ENCODE data around the gene FOXP1.

The FOXP1 gene

GRCh38 chr3:71226565-71227269 lies 356.8 kb downstream of the FOXP1 start:
- DNase-seq, result peak; percentile 31

DNA sequence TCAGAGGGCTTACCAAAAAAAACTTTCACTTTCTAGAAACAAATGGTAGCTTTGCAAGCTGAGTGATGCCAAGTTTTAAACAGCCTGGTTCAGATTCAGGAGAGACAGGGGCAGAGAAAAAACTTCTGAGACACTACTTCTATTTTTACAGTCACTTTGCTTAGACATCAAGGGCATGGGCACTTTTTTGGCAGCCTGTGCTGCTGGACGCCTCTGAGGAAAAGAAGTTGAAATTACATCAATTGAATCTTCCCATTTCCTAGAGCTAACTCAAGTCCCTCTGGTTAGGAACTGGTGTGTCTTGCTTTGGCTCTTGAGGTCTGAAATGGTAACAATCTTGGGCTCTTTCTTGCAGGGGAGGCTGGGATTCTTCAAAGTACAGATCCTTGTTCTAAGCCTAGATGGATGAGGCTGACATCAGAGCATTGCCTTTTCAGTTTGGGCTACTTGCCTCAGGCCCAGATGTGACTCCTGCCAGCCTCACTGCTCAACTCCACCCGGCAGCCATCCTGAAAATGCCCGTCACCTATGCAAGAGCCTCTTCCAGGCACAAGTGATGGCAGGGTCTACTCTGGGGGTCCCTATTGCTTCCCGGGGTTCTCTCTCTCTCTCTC lies 357.5 kb downstream of the FOXP1 start:
- DNase-seq, result no peak

DNA sequence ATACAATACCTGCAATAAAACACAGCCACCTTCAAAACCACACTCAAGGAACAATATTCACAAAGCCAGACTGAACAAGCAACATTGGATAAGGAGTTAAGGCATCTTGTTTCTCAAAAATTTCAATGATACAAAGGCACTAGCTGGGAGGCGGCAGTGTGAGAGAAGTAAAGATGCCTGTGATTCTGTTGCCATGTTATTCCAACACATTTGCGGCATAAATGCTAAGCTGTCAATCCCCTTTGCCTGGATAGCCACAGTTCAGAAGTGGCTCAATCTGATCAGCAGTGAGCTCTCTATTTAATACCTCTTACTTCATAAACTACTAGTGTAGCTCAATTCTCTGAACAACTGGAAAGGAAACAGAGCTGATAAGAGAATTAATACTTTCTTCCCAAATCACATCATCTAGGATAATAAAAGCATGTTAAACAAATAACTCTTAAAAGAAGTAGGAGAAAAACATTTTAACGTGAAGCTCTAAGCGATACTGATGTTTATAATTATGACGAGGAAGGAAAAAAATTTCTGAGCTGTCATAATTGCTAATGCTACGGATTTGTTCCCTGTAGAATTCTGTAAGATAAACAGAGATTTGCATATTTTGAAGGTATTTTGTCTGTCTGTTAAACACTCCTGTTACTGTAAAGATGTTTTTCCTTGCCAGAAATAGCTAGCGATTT lies 358.4 kb downstream of the FOXP1 start:
- no peak for DNase-seq

DNA sequence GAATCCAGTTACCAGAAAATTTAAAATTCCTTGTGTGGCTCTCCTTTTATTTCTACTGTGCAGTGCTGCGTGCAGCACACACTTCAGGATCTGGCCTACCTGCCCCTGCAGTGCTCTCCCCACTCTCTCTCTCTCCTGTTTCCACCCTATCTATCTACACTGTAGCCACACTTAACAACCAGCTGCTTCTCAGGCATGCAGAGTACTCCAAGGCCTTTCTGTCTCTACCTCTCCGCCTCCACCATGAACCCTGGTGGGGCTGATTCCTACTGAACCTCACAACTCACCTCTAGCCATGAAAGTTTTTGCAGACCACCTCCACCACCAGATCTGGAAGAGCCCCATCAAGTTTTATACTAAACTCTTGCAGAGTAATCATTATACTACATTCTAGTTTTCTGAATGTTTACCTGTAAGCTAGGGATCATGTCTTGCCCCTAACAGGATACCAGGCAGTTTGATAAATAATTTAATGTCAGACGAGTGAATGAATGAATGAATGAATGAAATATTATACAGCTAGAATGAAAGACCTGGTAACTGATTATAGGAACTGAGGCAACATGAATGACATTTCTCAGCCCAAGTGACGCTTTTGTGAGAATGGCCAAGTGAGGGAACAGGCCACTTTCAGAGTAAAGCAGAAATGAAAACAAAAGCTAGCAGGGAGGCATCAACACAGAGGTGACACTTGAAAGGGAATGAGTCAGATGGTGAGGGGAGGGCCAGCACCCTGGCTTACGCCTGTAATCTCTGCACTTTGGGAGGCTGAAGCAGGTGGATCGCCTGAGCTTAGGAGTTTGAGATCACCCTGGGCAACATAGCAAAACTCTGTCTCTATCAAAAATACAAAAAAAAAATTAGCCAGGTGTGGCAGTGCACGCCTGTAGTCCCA lies 363.5 kb downstream of the FOXP1 start:
- DNase-seq, result no peak

- DNase-seq, result no peak
Observed at GRCh38 chr3:71218508-71218907, 365.0 kb downstream of the FOXP1 start.

DNA sequence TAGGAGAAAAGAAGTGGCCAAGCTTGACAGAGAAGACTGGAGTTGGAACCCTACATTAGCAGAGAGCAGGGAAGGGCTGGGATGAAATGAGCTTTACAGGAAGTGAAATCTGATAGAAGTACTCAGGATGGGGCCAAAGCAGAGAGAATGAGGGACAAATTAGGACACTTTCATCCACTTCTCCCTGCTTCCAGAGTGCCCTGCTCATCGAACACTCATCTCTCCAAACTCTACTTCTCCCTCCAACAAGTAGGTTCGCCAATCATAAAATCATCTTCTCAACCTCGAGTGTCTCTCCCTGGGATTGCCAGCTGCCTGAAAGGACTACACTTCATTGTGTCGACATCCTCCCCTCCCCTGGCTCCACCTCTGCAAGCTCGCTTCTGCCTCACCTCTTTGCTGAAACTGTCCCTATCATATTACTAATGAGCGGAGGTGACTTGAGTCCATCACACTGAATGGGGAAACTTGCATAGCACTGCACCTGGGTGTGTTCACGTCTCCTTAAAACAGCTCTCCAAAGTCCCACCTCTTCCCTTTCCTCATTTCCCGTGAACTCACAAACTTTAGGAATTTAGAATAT lies 365.8 kb downstream of the FOXP1 start:
- no peak for DNase-seq

DNA sequence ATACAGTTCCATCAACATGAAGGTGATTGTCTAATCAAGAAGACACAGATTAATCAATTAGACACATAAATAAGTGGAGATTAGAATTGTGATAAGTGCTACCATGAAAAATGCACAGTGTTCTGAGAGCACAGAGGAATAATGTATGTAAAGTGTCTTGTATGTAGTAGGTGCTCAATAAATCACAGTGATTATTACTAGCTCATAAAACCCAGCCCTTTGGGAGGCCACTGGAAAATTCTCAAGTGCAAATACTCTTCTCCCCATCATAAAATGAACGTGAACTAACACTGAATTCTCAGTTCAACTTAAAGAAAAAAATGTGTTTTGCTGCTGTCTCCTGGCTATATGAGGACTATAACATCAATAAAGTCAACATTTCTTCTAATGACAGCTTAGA lies 368.2 kb downstream of the FOXP1 start:
- DNase-seq, result no peak

DNA sequence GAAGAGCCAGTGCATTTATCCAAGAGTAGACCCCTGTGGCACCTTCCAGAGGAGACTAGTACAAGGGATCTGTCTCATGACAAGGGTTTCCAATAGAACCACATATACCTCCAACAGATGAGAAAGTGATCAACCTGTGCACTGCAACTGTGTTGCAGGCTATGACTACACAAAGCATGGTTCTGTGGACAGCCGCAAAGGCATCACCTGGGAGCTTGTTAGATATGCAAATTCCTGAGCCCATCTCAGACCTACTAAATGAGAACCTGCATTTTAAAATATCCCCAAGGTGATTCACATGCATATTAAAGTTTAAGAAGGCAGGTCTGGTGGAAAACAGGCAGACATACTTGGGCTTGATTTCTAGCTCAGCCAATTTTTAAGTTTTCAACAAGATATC lies 368.7 kb downstream of the FOXP1 start:
- DNase-seq, result no peak

GRCh38 chr3:71214016-71214415 lies 369.5 kb downstream of the FOXP1 start:
- DNase-seq, result no peak

- DNase-seq, result no peak
Observed at GRCh38 chr3:71211083-71211482, 372.4 kb downstream of the FOXP1 start.

- DNase-seq, result no peak
Observed at GRCh38 chr3:71210257-71211007, 373.1 kb downstream of the FOXP1 start.

DNA sequence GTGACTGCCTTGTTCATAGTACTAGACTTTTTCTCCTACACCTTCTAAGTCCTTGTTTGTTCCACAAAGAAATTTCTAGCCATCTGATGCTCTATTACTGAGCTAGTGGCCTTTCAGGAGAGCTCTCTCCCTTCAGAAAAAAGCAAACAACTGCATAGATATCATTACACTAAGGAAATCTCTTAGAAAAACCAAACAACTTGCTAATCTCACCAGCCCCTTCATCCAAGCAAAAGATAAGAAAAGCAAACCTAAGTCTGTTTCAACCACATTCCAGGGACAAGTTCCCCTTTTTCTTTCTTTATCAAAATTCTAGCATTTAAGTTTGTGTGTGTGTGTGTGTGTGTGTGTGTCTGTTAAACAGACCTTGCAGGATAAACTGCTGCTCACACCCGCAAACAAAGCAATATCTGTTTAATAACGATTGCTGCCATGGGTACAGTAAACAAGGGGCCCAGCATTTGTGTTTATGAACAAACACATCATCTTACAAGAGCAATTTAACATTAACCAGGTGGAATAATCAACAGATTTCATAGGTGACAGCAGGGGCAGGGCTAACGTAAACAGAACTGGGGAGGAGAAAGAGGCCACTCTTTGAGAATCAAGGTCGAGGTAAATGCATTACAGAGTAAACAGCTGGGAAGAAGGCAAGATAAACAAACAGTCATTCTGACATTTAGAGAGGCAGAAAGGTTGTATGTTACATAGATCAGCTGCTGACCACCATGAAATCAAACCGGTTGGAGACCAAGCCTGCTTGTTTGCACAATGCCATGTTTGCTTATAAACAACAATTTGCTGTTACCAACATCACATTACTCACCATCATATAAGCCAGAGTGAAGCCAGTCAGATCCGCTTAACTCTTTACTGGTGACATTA lies 375.1 kb downstream of the FOXP1 start:
- DNase-seq, result no peak

DNA sequence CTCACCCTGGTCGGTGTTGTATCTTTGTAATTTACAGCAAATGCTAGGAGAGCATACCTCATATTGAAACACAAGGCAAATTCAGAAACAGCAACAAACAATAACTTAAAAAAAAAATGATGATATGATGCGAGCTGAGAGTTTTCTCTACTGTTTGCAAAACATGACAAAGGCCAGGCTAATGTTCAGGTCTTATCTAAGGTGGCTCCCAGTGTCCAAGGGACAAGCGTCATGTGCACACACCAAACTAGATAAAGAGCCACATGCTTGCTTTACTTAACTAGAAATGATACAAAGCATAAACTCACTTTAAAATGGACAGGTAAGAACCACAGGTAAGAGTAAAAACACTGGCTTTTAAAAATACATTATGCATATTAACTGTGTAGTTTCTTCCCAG lies 375.9 kb downstream of the FOXP1 start:
- DNase-seq, result no peak

- DNase-seq, result no peak
Observed at GRCh38 chr3:71206305-71207165, 377.0 kb downstream of the FOXP1 start.

GRCh38 chr3:71203727-71204488 lies 379.6 kb downstream of the FOXP1 start:
- no peak for DNase-seq

GRCh38 chr3:71202848-71203533 lies 380.5 kb downstream of the FOXP1 start:
- no peak for DNase-seq

GRCh38 chr3:71201939-71202338 lies 381.6 kb downstream of the FOXP1 start:
- DNase-seq, result no peak

GRCh38 chr3:71197841-71198565 lies 385.5 kb downstream of the FOXP1 start:
- DNase-seq, result no peak

Measured in effector CD8-positive, alpha-beta T cell (primary cell).